HepG2 (cell line): Measurements from ENCODE around the gene SURF2. TPM values are rescaled to one million over a fixed set of nuclear protein-coding genes. Genes with fewer than 3 reads are reported as not detected.

Experiments
- ARNT ChIP-seq: fragments of 450-650 bp; IDR thresholded peaks from 2 replicates; pipeline ENCODE4 v1.6.1; 2017
- ATF7-NPFF ChIP-seq: sonication (generic); formaldehyde crosslinking; IDR thresholded peaks from 2 replicates; pipeline ENCODE4 v1.8.1; 2023; ENCODE audit warnings: mild to moderate bottlenecking, low read depth, missing genetic modification reagents, moderate library complexity
- ELF3 ChIP-seq: IDR thresholded peaks from 2 replicates; pipeline ENCODE4 v1.6.1; 2016; ENCODE audit warnings: missing genetic modification reagents, missing compliant biosample characterization
- HCFC1 ChIP-seq: fragments of 150-350 bp; IDR thresholded peaks from 2 replicates; pipeline ENCODE4 v1.6.1; 2014; ENCODE audit warnings: low read depth, low read length
- HIVEP1 ChIP-seq: sonication (generic); formaldehyde crosslinking; IDR thresholded peaks from 2 replicates; pipeline ENCODE4 v1.4.0; 2020; ENCODE audit warnings: mild to moderate bottlenecking, missing genetic modification reagents
- HNF4A ChIP-seq: sonication (generic); formaldehyde crosslinking; IDR thresholded peaks from 2 replicates; pipeline ENCODE4 v1.4.0; 2020; ENCODE audit warnings: missing genetic modification reagents
- KAT8 ChIP-seq: IDR thresholded peaks from 2 replicates; pipeline ENCODE4 v1.6.1; 2016; ENCODE audit warnings: missing genetic modification reagents, missing compliant biosample characterization
- KDM3A ChIP-seq: IDR thresholded peaks from 2 replicates; pipeline ENCODE4 v1.6.1; 2018; ENCODE audit warnings: low read depth, missing compliant biosample characterization
- KLF13 ChIP-seq: sonication (generic); formaldehyde crosslinking; IDR thresholded peaks from 2 replicates; pipeline ENCODE4 v1.4.0; 2020; ENCODE audit warnings: mild to moderate bottlenecking, missing genetic modification reagents
- MEIS2 ChIP-seq: sonication (generic); formaldehyde crosslinking; IDR thresholded peaks from 2 replicates; pipeline ENCODE4 v1.9.0; 2021; ENCODE audit warnings: mild to moderate bottlenecking, missing genetic modification reagents
- NFYC ChIP-seq: IDR thresholded peaks from 2 replicates; pipeline ENCODE4 v1.6.1; 2016; ENCODE audit warnings: missing genetic modification reagents, missing compliant biosample characterization
- SMAD9 ChIP-seq: sonication (generic); formaldehyde crosslinking; IDR thresholded peaks from 2 replicates; pipeline ENCODE4 v1.5.1; 2020; ENCODE audit warnings: mild to moderate bottlenecking, missing genetic modification reagents
- SP140L ChIP-seq: sonication (generic); formaldehyde crosslinking; IDR thresholded peaks from 2 replicates; pipeline ENCODE4 v1.4.0; 2020; ENCODE audit warnings: missing genetic modification reagents, borderline replicate concordance
- ZMAT3 ChIP-seq: sonication (generic); formaldehyde crosslinking; conservative IDR thresholded peaks from 2 replicates; pipeline ENCODE4 v1.7.0; 2021; ENCODE audit warnings: missing genetic modification reagents
- ZMYM4 ChIP-seq: sonication (generic); formaldehyde crosslinking; IDR thresholded peaks from 2 replicates; pipeline ENCODE4 v1.8.1; 2023; ENCODE audit warnings: mild to moderate bottlenecking, missing genetic modification reagents
- ZNF282 ChIP-seq: fragments of 450-650 bp; IDR thresholded peaks from 2 replicates; pipeline ENCODE4 v1.6.1; 2018; ENCODE audit not compliant: partially characterized antibody
- ZNF510 ChIP-seq: sonication (generic); formaldehyde crosslinking; IDR thresholded peaks from 2 replicates; pipeline ENCODE4 v1.4.0; 2020; ENCODE audit warnings: low read depth, mild to moderate bottlenecking, missing genetic modification reagents
- ZNF572 ChIP-seq: sonication (generic); formaldehyde crosslinking; IDR thresholded peaks from 2 replicates; pipeline ENCODE4 v1.5.1; 2020; ENCODE audit warnings: mild to moderate bottlenecking, missing genetic modification reagents
- polyA plus RNA-seq, 8 experiments: library from polyadenylated mRNA; depleted of rRNA in 3 of 8; stranded (reverse) in 7 of 8; unstranded in 1 of 8; fragments of >200 nt; fragmentation: Illumina TruSeq in 4 of 8; extraction: Trizol in 4 of 8; gene quantifications; 2 replicates each; pipeline versions ENCODE4 v1.2.1 to v1.2.3, GENCODE V29; 2011 to 2016; ENCODE audit warnings: low read depth in 4 of 8, missing spikeins in 1 of 8, mixed read lengths in 1 of 8; ENCODE audit not compliant: insufficient read depth in 1 of 8
- total RNA-seq, 5 experiments: library from RNA; depleted of rRNA; stranded (reverse); fragments of >200 nt; fragmentation: Illumina TruSeq; extraction: Trizol; gene quantifications; 2 replicates each; pipeline ENCODE4 v1.2.3, GENCODE V29; 2016; ENCODE audit warnings: low read depth in 1 of 5
- TF ChIP-seq, protein P1 (sequence below): IDR thresholded peaks from 2 replicates; pipeline ENCODE4 v1.6.1; 2018; ENCODE audit warnings: missing genetic modification reagents
- TF ChIP-seq, protein P2 (sequence below): sonication (generic); formaldehyde crosslinking; IDR thresholded peaks from 2 replicates; pipeline ENCODE4 v1.5.0; 2020; ENCODE audit warnings: mild to moderate bottlenecking, missing genetic modification reagents
- TF ChIP-seq, protein P3 (sequence below): IDR thresholded peaks from 2 replicates; pipeline ENCODE4 v1.6.1; 2016
- TF ChIP-seq, protein P4 (sequence below): sonication (generic); formaldehyde crosslinking; IDR thresholded peaks from 2 replicates; pipeline ENCODE4 v1.9.0; 2022; ENCODE audit warnings: missing genetic modification reagents, mild to moderate bottlenecking, borderline replicate concordance
- TF ChIP-seq, protein P5 (sequence below): sonication (generic); formaldehyde crosslinking; IDR thresholded peaks from 2 replicates; pipeline ENCODE4 v1.4.0; 2020; ENCODE audit warnings: missing genetic modification reagents

The SURF2 gene
- total and polyA plus RNA-seq, 2 of the 13 experiments (the other 11 are each of a cell fraction or from before 2014, with no cell fraction given): 6.3 to 13.6 TPM

DNA sequence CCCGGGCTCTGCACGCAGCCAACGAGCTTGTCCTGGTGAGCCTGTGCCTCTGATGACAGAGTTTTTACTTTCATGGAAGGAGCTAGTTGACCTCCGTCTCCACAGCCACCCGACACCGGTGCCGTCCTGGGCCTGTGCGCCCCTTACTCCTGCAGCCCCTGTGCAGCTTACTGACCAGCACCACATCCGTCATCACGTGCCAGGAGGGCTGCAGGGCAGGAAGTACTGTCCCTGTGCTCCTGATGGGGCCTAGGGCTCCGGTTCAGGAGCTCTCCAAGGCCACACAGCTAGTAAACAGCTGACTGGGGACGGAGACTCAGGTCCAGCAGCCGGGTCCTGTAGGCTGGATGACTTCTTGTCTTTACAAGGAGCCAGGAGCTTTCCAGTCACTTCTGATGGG is 30.0 kb downstream of the SURF2 start (continued):
- TF ChIP-seq, protein P1, sequence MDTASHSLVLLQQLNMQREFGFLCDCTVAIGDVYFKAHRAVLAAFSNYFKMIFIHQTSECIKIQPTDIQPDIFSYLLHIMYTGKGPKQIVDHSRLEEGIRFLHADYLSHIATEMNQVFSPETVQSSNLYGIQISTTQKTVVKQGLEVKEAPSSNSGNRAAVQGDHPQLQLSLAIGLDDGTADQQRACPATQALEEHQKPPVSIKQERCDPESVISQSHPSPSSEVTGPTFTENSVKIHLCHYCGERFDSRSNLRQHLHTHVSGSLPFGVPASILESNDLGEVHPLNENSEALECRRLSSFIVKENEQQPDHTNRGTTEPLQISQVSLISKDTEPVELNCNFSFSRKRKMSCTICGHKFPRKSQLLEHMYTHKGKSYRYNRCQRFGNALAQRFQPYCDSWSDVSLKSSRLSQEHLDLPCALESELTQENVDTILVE (CRISPR knock-in tag): no peak
- TF ChIP-seq, protein P2, sequence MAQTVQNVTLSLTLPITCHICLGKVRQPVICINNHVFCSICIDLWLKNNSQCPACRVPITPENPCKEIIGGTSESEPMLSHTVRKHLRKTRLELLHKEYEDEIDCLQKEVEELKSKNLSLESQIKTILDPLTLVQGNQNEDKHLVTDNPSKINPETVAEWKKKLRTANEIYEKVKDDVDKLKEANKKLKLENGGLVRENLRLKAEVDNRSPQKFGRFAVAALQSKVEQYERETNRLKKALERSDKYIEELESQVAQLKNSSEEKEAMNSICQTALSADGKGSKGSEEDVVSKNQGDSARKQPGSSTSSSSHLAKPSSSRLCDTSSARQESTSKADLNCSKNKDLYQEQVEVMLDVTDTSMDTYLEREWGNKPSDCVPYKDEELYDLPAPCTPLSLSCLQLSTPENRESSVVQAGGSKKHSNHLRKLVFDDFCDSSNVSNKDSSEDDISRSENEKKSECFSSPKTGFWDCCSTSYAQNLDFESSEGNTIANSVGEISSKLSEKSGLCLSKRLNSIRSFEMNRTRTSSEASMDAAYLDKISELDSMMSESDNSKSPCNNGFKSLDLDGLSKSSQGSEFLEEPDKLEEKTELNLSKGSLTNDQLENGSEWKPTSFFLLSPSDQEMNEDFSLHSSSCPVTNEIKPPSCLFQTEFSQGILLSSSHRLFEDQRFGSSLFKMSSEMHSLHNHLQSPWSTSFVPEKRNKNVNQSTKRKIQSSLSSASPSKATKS (CRISPR knock-in tag): no peak
- TF ChIP-seq KLF13 (no peak), HIVEP1 (CRISPR knock-in tag) (no peak), ZMAT3 (CRISPR knock-in tag) (no peak), SMAD9 (CRISPR knock-in tag) (no peak), ZNF282 (no peak), HNF4A (CRISPR knock-in tag) (peak; percentile 43; the same call in 1 of the 2 replicates), ZNF510 (CRISPR knock-in tag) (no peak), SP140L (CRISPR knock-in tag) (no peak), KAT8 (CRISPR knock-in tag) (peak; percentile 71; the same call in 1 of the 2 replicates), ZNF572 (no peak), MEIS2 (CRISPR knock-in tag) (no peak), ARNT (no peak), ZMYM4 (CRISPR knock-in tag) (no peak), ELF3 (CRISPR knock-in tag) (peak; percentile 82), NFYC (CRISPR knock-in tag) (no peak), HCFC1 (no peak), ATF7-NPFF (CRISPR knock-in tag) (no peak), KDM3A (peak; percentile 43; the same call in 1 of the 2 replicates)
- TF ChIP-seq, protein P3, sequence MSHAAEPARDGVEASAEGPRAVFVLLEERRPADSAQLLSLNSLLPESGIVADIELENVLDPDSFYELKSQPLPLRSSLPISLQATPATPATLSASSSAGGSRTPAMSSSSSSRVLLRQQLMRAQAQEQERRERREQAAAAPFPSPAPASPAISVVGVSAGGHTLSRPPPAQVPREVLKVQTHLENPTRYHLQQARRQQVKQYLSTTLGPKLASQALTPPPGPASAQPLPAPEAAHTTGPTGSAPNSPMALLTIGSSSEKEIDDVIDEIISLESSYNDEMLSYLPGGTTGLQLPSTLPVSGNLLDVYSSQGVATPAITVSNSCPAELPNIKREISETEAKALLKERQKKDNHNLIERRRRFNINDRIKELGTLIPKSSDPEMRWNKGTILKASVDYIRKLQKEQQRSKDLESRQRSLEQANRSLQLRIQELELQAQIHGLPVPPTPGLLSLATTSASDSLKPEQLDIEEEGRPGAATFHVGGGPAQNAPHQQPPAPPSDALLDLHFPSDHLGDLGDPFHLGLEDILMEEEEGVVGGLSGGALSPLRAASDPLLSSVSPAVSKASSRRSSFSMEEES (CRISPR knock-in tag): peak; percentile 74
- TF ChIP-seq, protein P4, sequence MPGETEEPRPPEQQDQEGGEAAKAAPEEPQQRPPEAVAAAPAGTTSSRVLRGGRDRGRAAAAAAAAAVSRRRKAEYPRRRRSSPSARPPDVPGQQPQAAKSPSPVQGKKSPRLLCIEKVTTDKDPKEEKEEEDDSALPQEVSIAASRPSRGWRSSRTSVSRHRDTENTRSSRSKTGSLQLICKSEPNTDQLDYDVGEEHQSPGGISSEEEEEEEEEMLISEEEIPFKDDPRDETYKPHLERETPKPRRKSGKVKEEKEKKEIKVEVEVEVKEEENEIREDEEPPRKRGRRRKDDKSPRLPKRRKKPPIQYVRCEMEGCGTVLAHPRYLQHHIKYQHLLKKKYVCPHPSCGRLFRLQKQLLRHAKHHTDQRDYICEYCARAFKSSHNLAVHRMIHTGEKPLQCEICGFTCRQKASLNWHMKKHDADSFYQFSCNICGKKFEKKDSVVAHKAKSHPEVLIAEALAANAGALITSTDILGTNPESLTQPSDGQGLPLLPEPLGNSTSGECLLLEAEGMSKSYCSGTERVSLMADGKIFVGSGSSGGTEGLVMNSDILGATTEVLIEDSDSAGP (CRISPR knock-in tag): no peak
- TF ChIP-seq, protein P5, sequence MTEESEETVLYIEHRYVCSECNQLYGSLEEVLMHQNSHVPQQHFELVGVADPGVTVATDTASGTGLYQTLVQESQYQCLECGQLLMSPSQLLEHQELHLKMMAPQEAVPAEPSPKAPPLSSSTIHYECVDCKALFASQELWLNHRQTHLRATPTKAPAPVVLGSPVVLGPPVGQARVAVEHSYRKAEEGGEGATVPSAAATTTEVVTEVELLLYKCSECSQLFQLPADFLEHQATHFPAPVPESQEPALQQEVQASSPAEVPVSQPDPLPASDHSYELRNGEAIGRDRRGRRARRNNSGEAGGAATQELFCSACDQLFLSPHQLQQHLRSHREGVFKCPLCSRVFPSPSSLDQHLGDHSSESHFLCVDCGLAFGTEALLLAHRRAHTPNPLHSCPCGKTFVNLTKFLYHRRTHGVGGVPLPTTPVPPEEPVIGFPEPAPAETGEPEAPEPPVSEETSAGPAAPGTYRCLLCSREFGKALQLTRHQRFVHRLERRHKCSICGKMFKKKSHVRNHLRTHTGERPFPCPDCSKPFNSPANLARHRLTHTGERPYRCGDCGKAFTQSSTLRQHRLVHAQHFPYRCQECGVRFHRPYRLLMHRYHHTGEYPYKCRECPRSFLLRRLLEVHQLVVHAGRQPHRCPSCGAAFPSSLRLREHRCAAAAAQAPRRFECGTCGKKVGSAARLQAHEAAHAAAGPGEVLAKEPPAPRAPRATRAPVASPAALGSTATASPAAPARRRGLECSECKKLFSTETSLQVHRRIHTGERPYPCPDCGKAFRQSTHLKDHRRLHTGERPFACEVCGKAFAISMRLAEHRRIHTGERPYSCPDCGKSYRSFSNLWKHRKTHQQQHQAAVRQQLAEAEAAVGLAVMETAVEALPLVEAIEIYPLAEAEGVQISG (CRISPR knock-in tag): peak; percentile 53
